Neural crest cell (in vitro differentiated cells): ENCODE results near the gene GRAMD1A. TPM values are rescaled to one million over a fixed set of nuclear protein-coding genes. Genes with fewer than 3 reads are reported as not detected.
A peak's percentile ranks its signal among the peaks of the same experiment; 100 is the strongest.

ENCODE experiments used
- DNase-seq: peaks from one replicate; pipeline ENCODE4 v3.0.0; 2021; ENCODE audit warnings: low read depth, mixed read lengths, low spot score
- H3K27ac Mint-ChIP-seq: one replicate; pipeline ENCODE4 v1.8.0; 2021; ENCODE audit warnings: mild to moderate bottlenecking, mixed read lengths; ENCODE audit not compliant: unreplicated experiment
- H3K27me3 Mint-ChIP-seq: 2 replicates; pipeline ENCODE4 v1.8.0; 2021; ENCODE audit warnings: low read depth, mild to moderate bottlenecking, mixed read lengths
- H3K36me3 Mint-ChIP-seq: 2 replicates; pipeline ENCODE4 v1.8.0; 2021; ENCODE audit warnings: low read depth, mild to moderate bottlenecking, mixed read lengths
- H3K4me1 Mint-ChIP-seq: 2 replicates; pipeline ENCODE4 v1.8.0; 2021; ENCODE audit warnings: mixed read lengths
- H3K4me3 Mint-ChIP-seq: one replicate; pipeline ENCODE4 v1.8.0; 2021; ENCODE audit warnings: mild to moderate bottlenecking, mixed read lengths
- H3K9me3 Mint-ChIP-seq: 2 replicates; pipeline ENCODE4 v1.8.0; 2021; ENCODE audit warnings: mixed read lengths
- total RNA-seq: library from RNA; stranded (reverse); gene quantifications from 2 replicates; pipeline ENCODE4 v1.2.1, GENCODE V29; 2021
- TF ChIP-seq, protein P1 (sequence below): fragments of 200-600 bp; sonication (generic); conservative IDR thresholded peaks from 2 replicates; pipeline ENCODE4 v1.5.0; 2021; ENCODE audit warnings: antibody characterized with exemption, mild to moderate bottlenecking

The GRAMD1A gene
- total RNA-seq, 1 donor from 2014 or later = 103 TPM

DNA sequence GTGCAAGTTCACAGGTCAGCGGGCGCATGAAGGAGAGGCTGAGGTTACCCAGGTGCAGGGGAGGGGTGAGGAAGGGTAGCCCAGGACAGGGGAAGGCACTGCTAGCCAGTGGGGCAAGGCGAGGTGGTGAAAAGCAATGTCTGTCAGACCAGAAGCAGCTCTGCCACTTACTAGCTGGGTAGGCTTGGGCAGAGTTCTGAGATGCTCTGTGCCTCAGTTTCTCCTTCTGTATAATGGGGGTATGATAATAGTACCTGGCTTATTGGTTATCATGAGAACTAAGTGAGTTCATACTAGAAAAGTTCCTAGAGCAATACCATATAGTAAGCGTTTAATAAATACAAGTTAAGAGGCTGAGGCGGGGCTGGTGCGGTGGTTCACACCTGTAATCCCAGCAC is 15.8 kb downstream of the GRAMD1A start:
- H3K4me3 Mint-ChIP-seq = no peak overlapping the region
- TF ChIP-seq, protein P1, sequence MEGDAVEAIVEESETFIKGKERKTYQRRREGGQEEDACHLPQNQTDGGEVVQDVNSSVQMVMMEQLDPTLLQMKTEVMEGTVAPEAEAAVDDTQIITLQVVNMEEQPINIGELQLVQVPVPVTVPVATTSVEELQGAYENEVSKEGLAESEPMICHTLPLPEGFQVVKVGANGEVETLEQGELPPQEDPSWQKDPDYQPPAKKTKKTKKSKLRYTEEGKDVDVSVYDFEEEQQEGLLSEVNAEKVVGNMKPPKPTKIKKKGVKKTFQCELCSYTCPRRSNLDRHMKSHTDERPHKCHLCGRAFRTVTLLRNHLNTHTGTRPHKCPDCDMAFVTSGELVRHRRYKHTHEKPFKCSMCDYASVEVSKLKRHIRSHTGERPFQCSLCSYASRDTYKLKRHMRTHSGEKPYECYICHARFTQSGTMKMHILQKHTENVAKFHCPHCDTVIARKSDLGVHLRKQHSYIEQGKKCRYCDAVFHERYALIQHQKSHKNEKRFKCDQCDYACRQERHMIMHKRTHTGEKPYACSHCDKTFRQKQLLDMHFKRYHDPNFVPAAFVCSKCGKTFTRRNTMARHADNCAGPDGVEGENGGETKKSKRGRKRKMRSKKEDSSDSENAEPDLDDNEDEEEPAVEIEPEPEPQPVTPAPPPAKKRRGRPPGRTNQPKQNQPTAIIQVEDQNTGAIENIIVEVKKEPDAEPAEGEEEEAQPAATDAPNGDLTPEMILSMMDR = no peak
- no peaks in the 10 kb centered on the region for H3K4me1 Mint-ChIP-seq
- H3K27ac Mint-ChIP-seq = no peak overlapping the region
- no peak for DNase-seq
- H3K9me3 Mint-ChIP-seq = no peaks in the 10 kb centered on the region
- H3K36me3 Mint-ChIP-seq = peaks cover 21% of the 10 kb centered on the region
- H3K27me3 Mint-ChIP-seq = no peaks in the 10 kb centered on the region

- no peaks in the 10 kb centered on the region for H3K9me3 Mint-ChIP-seq
Measured at GRCh38 chr19:35017507-35017906, 17.4 kb downstream of the GRAMD1A start.

GRCh38 chr19:35018379-35018778 is 18.3 kb downstream of the GRAMD1A start:
- H3K4me3 Mint-ChIP-seq = peak overlapping the region; percentile 9
- H3K36me3 Mint-ChIP-seq = peaks cover 23% of the 10 kb centered on the region
- no peaks in the 10 kb centered on the region for H3K27me3 Mint-ChIP-seq
- H3K27ac Mint-ChIP-seq = no peak overlapping the region
- TF ChIP-seq, protein P1 = no peak
- no peak for DNase-seq
- H3K9me3 Mint-ChIP-seq = no peaks in the 10 kb centered on the region
- no peaks in the 10 kb centered on the region for H3K4me1 Mint-ChIP-seq

More at GRCh38 chr19:35017507-35017906, 17.4 kb downstream of the GRAMD1A start:
- Mint-ChIP-seq H3K27me3 (no peaks in the 10 kb centered on the region), H3K4me3 (no peak overlapping the region), H3K4me1 (no peaks in the 10 kb centered on the region), H3K36me3 (peaks cover 23% of the 10 kb centered on the region), H3K27ac (peak overlapping the region; percentile 28)
- TF ChIP-seq, protein P1 = no peak
- no peak for DNase-seq

- Mint-ChIP-seq H3K4me1 (no peaks in the 10 kb centered on the region), H3K4me3 (no peak overlapping the region), H3K36me3 (peaks cover 25% of the 10 kb centered on the region), H3K9me3 (no peaks in the 10 kb centered on the region), H3K27me3 (no peaks in the 10 kb centered on the region), H3K27ac (no peak overlapping the region)
- TF ChIP-seq, protein P1 = no peak
- no peak for DNase-seq
Measured at GRCh38 chr19:35019144-35019543, 19.0 kb downstream of the GRAMD1A start.

- TF ChIP-seq, protein P1 = no peak
- DNase-seq = no peak
- H3K4me1 Mint-ChIP-seq = no peaks in the 10 kb centered on the region
- H3K9me3 Mint-ChIP-seq = no peaks in the 10 kb centered on the region
- H3K4me3 Mint-ChIP-seq = no peak overlapping the region
- peak overlapping the region; percentile 93 for H3K27ac Mint-ChIP-seq
- H3K36me3 Mint-ChIP-seq = peaks cover 23% of the 10 kb centered on the region
- no peaks in the 10 kb centered on the region for H3K27me3 Mint-ChIP-seq
Measured at GRCh38 chr19:35021016-35021415, 20.9 kb downstream of the GRAMD1A start.

DNA sequence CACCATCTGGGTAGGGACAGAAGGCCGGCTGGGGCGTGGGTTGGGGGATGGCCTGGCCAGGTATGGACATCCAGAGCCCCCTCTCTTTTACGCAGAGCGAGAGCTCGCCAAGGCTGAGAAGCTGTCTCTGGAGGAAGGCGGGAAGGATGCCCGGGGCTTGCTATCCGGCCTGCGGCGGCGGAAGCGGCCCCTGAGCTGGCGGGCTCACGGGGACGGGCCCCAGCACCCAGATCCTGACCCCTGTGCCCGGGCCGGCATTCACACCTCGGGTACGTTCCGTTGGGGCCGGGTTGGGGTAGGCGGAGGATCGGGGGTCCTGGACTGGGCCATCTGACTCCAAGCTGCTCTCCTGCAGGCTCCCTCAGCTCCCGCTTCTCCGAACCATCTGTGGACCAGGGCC is 21.5 kb downstream of the GRAMD1A start:
- Mint-ChIP-seq H3K36me3 (peaks cover 23% of the 10 kb centered on the region), H3K4me3 (no peak overlapping the region), H3K9me3 (no peaks in the 10 kb centered on the region), H3K27me3 (no peaks in the 10 kb centered on the region), H3K27ac (no peak overlapping the region), H3K4me1 (no peaks in the 10 kb centered on the region)
- TF ChIP-seq, protein P1 = no peak
- no peak for DNase-seq
